DND-41 (cell line): Measurements from ENCODE around the gene EDAR.

Experiments used
- ATAC-seq: fragments of 200-7000 bp; cut with Tn5 transposase; 3 replicates; pipeline ENCODE4 v1.9.1; 2021; ENCODE audit warnings: low read depth; ENCODE audit not compliant: insufficient read depth
- DNase-seq: peaks from one replicate; pipeline ENCODE4 v3.0.0-alpha.2; 2020
- H2AFZ ChIP-seq: 2 replicates; pipeline ENCODE4 v1.6.0; 2012; ENCODE audit warnings: low read depth, low read length
- H3K27ac ChIP-seq: 2 replicates; pipeline ENCODE4 v1.5.1; 2012; ENCODE audit warnings: low read length, inconsistent platforms
- H3K27me3 ChIP-seq: fragments of 200-600 bp; sonication (generic); 2 replicates; pipeline ENCODE4 v1.6.0; 2012; ENCODE audit warnings: low read length, mild to moderate bottlenecking, inconsistent platforms; ENCODE audit not compliant: insufficient read depth, poor library complexity
- H3K36me3 ChIP-seq: 2 replicates; pipeline ENCODE4 v1.5.1; 2012; ENCODE audit warnings: low read length, inconsistent platforms; ENCODE audit not compliant: insufficient read depth
- H3K4me1 ChIP-seq: 2 replicates; pipeline ENCODE4 v1.5.1; 2012; ENCODE audit warnings: mild to moderate bottlenecking, low read length; ENCODE audit not compliant: insufficient read depth
- H3K4me2 ChIP-seq: 2 replicates; pipeline ENCODE4 v1.6.0; 2012; ENCODE audit warnings: mild to moderate bottlenecking, moderate library complexity, low read length, inconsistent platforms; ENCODE audit not compliant: insufficient read depth
- H3K4me3 ChIP-seq, 2 experiments: fragments of 200-600 bp in 1 of 2; shearing (Covaris generic) in 1 of 2; 2 replicates each; pipeline ENCODE4 v1.5.1; 2012 to 2016; ENCODE audit warnings: inconsistent platforms in 2 of 2, low read length in 2 of 2, mild to moderate bottlenecking in 2 of 2, low read depth in 1 of 2, moderate library complexity in 1 of 2
- H3K79me2 ChIP-seq: 2 replicates; pipeline ENCODE4 v1.6.0; 2012; ENCODE audit warnings: low read length, inconsistent platforms; ENCODE audit not compliant: insufficient read depth
- H3K9ac ChIP-seq: 2 replicates; pipeline ENCODE4 v1.6.0; 2012; ENCODE audit warnings: low read depth, mild to moderate bottlenecking, inconsistent platforms, low read length, moderate library complexity
- H3K9me3 ChIP-seq: 2 replicates; pipeline ENCODE4 v1.5.1; 2012; ENCODE audit warnings: low read length, moderate library complexity, mild to moderate bottlenecking, inconsistent platforms; ENCODE audit not compliant: insufficient read depth, severe bottlenecking
- H4K20me1 ChIP-seq: 2 replicates; pipeline ENCODE4 v1.6.0; 2012; ENCODE audit warnings: low read length; ENCODE audit not compliant: insufficient read depth
- CTCF ChIP-seq: IDR thresholded peaks from 2 replicates; pipeline ENCODE4 v1.5.1; 2012; ENCODE audit warnings: borderline replicate concordance, low read length, moderate library complexity, mild to moderate bottlenecking; ENCODE audit not compliant: poor library complexity, severe bottlenecking; ENCODE audit errors: extremely low read depth
- EZH2 ChIP-seq: IDR thresholded peaks from 3 replicates; pipeline ENCODE4 v1.6.1; 2012; ENCODE audit warnings: borderline replicate concordance, low read depth, mild to moderate bottlenecking, moderate library complexity, low read length, inconsistent platforms; ENCODE audit not compliant: severe bottlenecking

EDAR gene

GRCh38 chr2:109017017-109017416 is 28.0 kb upstream of the EDAR start:
- TF ChIP-seq CTCF: no peak
- TF ChIP-seq EZH2: no peak
- no peak overlapping the region for H3K4me2 ChIP-seq
- no peak for DNase-seq
- H3K4me1 ChIP-seq: no peaks in the 10 kb centered on the region
- H3K27ac ChIP-seq: no peak overlapping the region
- H3K27me3 ChIP-seq: no peaks in the 10 kb centered on the region
- no peaks in the 10 kb centered on the region for H3K9me3 ChIP-seq
- H2AFZ ChIP-seq: no peak overlapping the region
- no peak overlapping the region for H3K4me3 ChIP-seq
- no peak overlapping the region for H3K9ac ChIP-seq
- no peaks in the 10 kb centered on the region for H3K79me2 ChIP-seq
- no peaks in the 10 kb centered on the region for H3K36me3 ChIP-seq
- H4K20me1 ChIP-seq: no peaks in the 10 kb centered on the region
- ATAC-seq: no peak

GRCh38 chr2:109016376-109016775 is 27.4 kb upstream of the EDAR start:
- H3K9ac ChIP-seq: no peak overlapping the region
- TF ChIP-seq CTCF (no peak), EZH2 (no peak)
- no peaks in the 10 kb centered on the region for H3K4me1 ChIP-seq
- no peak for DNase-seq
- H3K27ac ChIP-seq: no peak overlapping the region
- H3K4me2 ChIP-seq: no peak overlapping the region
- H3K9me3 ChIP-seq: no peaks in the 10 kb centered on the region
- H3K36me3 ChIP-seq: no peaks in the 10 kb centered on the region
- H2AFZ ChIP-seq: no peak overlapping the region
- no peak for ATAC-seq
- H4K20me1 ChIP-seq: no peaks in the 10 kb centered on the region
- H3K4me3 ChIP-seq: no peak overlapping the region
- H3K27me3 ChIP-seq: no peaks in the 10 kb centered on the region
- H3K79me2 ChIP-seq: no peaks in the 10 kb centered on the region

GRCh38 chr2:109014476-109014875 is 25.5 kb upstream of the EDAR start:
- TF ChIP-seq EZH2 (no peak), CTCF (no peak)
- Histone ChIP-seq H3K9me3 (no peaks in the 10 kb centered on the region), H3K36me3 (no peaks in the 10 kb centered on the region), H4K20me1 (no peaks in the 10 kb centered on the region), H3K4me2 (no peak overlapping the region), H3K27ac (no peak overlapping the region), H3K4me3 (no peak overlapping the region), H2AFZ (no peak overlapping the region), H3K79me2 (no peaks in the 10 kb centered on the region), H3K4me1 (no peaks in the 10 kb centered on the region), H3K27me3 (no peaks in the 10 kb centered on the region), H3K9ac (no peak overlapping the region)
- no peak for ATAC-seq
- DNase-seq: no peak

- H3K36me3 ChIP-seq: no peaks in the 10 kb centered on the region
- H3K9me3 ChIP-seq: no peaks in the 10 kb centered on the region
- H3K9ac ChIP-seq: no peak overlapping the region
- H3K27me3 ChIP-seq: no peaks in the 10 kb centered on the region
- ATAC-seq (no peak), DNase-seq (no peak)
- H3K4me1 ChIP-seq: no peaks in the 10 kb centered on the region
- no peaks in the 10 kb centered on the region for H3K79me2 ChIP-seq
- no peaks in the 10 kb centered on the region for H4K20me1 ChIP-seq
- no peak overlapping the region for H2AFZ ChIP-seq
- no peak overlapping the region for H3K27ac ChIP-seq
- no peak overlapping the region for H3K4me3 ChIP-seq
- H3K4me2 ChIP-seq: no peak overlapping the region
- no peak for TF ChIP-seq CTCF
- no peak for TF ChIP-seq EZH2
Measured at GRCh38 chr2:109013051-109013450, 24.0 kb upstream of the EDAR start.
